ENCODE data around the gene GNS. TPM values are rescaled to one million over a fixed set of nuclear protein-coding genes. Genes with fewer than 3 reads are reported as not detected.

The GNS gene
- total and polyA plus RNA-seq, 8 donors = 7.1 to 66.0 (median 26.0) TPM

DNA sequence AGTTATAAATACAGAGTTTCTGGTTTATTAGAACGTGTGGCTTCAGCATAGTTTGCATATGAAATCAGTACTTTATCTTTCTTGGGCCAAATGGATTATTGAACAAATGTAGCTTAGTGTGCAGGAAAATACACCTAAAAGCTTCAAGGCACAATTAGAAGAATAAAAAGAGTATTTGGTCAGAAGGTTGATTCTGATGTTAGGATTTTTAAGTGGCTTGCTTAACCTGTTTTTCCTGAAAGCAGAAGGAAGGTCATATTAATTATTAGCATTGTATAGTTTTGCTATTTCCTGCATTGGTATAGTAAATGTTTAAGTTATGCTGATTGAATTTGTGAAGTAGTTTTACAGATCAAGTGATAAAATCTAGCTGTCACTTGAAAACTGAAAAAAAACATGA, 31.0 kb upstream of the GNS start:
- DNase-seq (no peak), FAIRE-seq (no peak), ATAC-seq (peak in 1 of 4 donors; percentile 26)
- H3K9me3 ChIP-seq = no peaks in the 10 kb centered on the region
- no peak overlapping the region for H3K4me3 ChIP-seq
- no peak overlapping the region for H3K27ac ChIP-seq
- H3K27me3 ChIP-seq = no peaks in the 10 kb centered on the region
- WGBS, 2 donors = 13% methylated on average over 1 of the region's 1 CpG
- peaks cover 11 to 18% (median 15%) of the 10 kb centered on the region in 3 donors for H3K4me1 ChIP-seq
- no peak for TF ChIP-seq CTCF (IDR thresholded peaks at IDR 0.05)
- peaks cover 0 to 7% (median 0%) of the 10 kb centered on the region in 3 donors for H3K36me3 ChIP-seq
- intact Hi-C loops (cut with DNase I) = no loop called here

DNA sequence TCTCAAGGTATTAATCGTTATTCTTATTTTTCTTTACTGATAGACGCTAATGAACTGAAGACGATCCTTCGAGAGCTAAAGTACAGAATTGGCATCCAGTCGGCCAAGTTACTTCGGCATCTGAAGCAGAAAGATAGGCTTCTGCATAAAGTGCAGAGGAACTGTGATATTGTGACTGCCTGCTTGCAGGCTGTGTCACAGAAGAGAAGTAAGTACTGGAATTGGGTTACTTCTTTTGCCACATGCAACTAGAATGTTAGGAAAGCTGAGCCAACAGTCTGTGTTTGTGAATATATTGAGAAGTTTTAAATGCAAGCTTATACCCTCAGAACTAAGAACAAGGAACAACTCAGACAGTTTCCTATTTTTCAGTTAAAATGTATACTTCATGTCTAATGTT, 26.6 kb upstream of the GNS start:
- no peak for FAIRE-seq

GRCh38 chr12:64782191-64782876, 23.1 kb upstream of the GNS start:
- H3K4me1 ChIP-seq = peaks cover 0 to 21% (median 8%) of the 10 kb centered on the region in 3 donors
- TF ChIP-seq CTCF (IDR thresholded peaks at IDR 0.05) = no peak
- H3K36me3 ChIP-seq = peaks cover 0 to 7% (median 0%) of the 10 kb centered on the region in 3 donors
- FAIRE-seq (no peak), DNase-seq (no peak), ATAC-seq (peak; percentile 2 to 25 (median 13))
- intact Hi-C loops (cut with DNase I) = no loop called here
- H3K27me3 ChIP-seq = no peaks in the 10 kb centered on the region
- H3K4me3 ChIP-seq = peak overlapping the region; percentile 63 to 92 (median 82)
- no peaks in the 10 kb centered on the region for H3K9me3 ChIP-seq
- H3K27ac ChIP-seq = peak overlapping the region; percentile 91 to 94 (median 92)
- WGBS, 2 donors = 6 to 9% methylated on average over 6 of the region's 6 CpGs

More for the DNA sequence above, 26.6 kb upstream of the GNS start:
- ATAC-seq (no peak), DNase-seq (no peak)
- Histone ChIP-seq H3K27me3 (no peaks in the 10 kb centered on the region), H3K36me3 (peaks cover 0 to 7% (median 0%) of the 10 kb centered on the region in 3 donors), H3K4me3 (no peak overlapping the region), H3K27ac (no peak overlapping the region), H3K4me1 (peaks cover 15 to 22% (median 20%) of the 10 kb centered on the region in 3 donors), H3K9me3 (no peaks in the 10 kb centered on the region)
- 62% methylated on average over 6 of the region's 6 CpGs for WGBS, 2 donors
- intact Hi-C loops (cut with DNase I) = no loop called here
- TF ChIP-seq CTCF (IDR thresholded peaks at IDR 0.05) = no peak

GRCh38 chr12:64781280-64782190, 22.3 kb upstream of the GNS start:
- Histone ChIP-seq H3K36me3 (peaks cover 0 to under 1% (median 0%) of the 10 kb centered on the region in 3 donors), H3K9me3 (no peaks in the 10 kb centered on the region), H3K4me1 (peaks cover 0 to 21% (median 8%) of the 10 kb centered on the region in 3 donors), H3K4me3 (peak overlapping the region; percentile 63 to 92 (median 82)), H3K27me3 (no peaks in the 10 kb centered on the region), H3K27ac (peak overlapping the region; percentile 91 to 94 (median 92))
- FAIRE-seq (no peak), ATAC-seq (peak; percentile 53 to 74 (median 72)), DNase-seq (peak in 5 of 6 donors; percentile 55 to 66 (median 64))
- intact Hi-C loops (cut with DNase I) = no loop called here
- WGBS, 2 donors = 1% methylated on average over 37 to 39 of the region's 39 CpGs
- TF ChIP-seq CTCF (IDR thresholded peaks at IDR 0.05) = no peak

Measured in pancreas (tissue), 10 donors.